DND-41 (cell line): ENCODE results near the gene SOCS1.

Experiments
- ATAC-seq: fragments of 200-7000 bp; cut with Tn5 transposase; 3 replicates; pipeline ENCODE4 v1.9.1; 2021; ENCODE audit warnings: low read depth; ENCODE audit not compliant: insufficient read depth
- DNase-seq: peaks from one replicate; pipeline ENCODE4 v3.0.0-alpha.2; 2020
- H2AFZ ChIP-seq: 2 replicates; pipeline ENCODE4 v1.6.0; 2012; ENCODE audit warnings: low read depth, low read length
- H3K27ac ChIP-seq: 2 replicates; pipeline ENCODE4 v1.5.1; 2012; ENCODE audit warnings: low read length, inconsistent platforms
- H3K27me3 ChIP-seq: fragments of 200-600 bp; sonication (generic); 2 replicates; pipeline ENCODE4 v1.6.0; 2012; ENCODE audit warnings: low read length, mild to moderate bottlenecking, inconsistent platforms; ENCODE audit not compliant: insufficient read depth, poor library complexity
- H3K36me3 ChIP-seq: 2 replicates; pipeline ENCODE4 v1.5.1; 2012; ENCODE audit warnings: low read length, inconsistent platforms; ENCODE audit not compliant: insufficient read depth
- H3K4me1 ChIP-seq: 2 replicates; pipeline ENCODE4 v1.5.1; 2012; ENCODE audit warnings: mild to moderate bottlenecking, low read length; ENCODE audit not compliant: insufficient read depth
- H3K4me2 ChIP-seq: 2 replicates; pipeline ENCODE4 v1.6.0; 2012; ENCODE audit warnings: mild to moderate bottlenecking, moderate library complexity, low read length, inconsistent platforms; ENCODE audit not compliant: insufficient read depth
- H3K4me3 ChIP-seq, 2 experiments: fragments of 200-600 bp in 1 of 2; shearing (Covaris generic) in 1 of 2; 2 replicates each; pipeline ENCODE4 v1.5.1; 2012 to 2016; ENCODE audit warnings: inconsistent platforms in 2 of 2, low read length in 2 of 2, mild to moderate bottlenecking in 2 of 2, low read depth in 1 of 2, moderate library complexity in 1 of 2
- H3K79me2 ChIP-seq: 2 replicates; pipeline ENCODE4 v1.6.0; 2012; ENCODE audit warnings: low read length, inconsistent platforms; ENCODE audit not compliant: insufficient read depth
- H3K9ac ChIP-seq: 2 replicates; pipeline ENCODE4 v1.6.0; 2012; ENCODE audit warnings: low read depth, mild to moderate bottlenecking, inconsistent platforms, low read length, moderate library complexity
- H3K9me3 ChIP-seq: 2 replicates; pipeline ENCODE4 v1.5.1; 2012; ENCODE audit warnings: low read length, moderate library complexity, mild to moderate bottlenecking, inconsistent platforms; ENCODE audit not compliant: insufficient read depth, severe bottlenecking
- H4K20me1 ChIP-seq: 2 replicates; pipeline ENCODE4 v1.6.0; 2012; ENCODE audit warnings: low read length; ENCODE audit not compliant: insufficient read depth
- EZH2 ChIP-seq: IDR thresholded peaks from 3 replicates; pipeline ENCODE4 v1.6.1; 2012; ENCODE audit warnings: borderline replicate concordance, low read depth, mild to moderate bottlenecking, moderate library complexity, low read length, inconsistent platforms; ENCODE audit not compliant: severe bottlenecking
- TF ChIP-seq, protein P1 (sequence below): IDR thresholded peaks from 2 replicates; pipeline ENCODE4 v1.5.1; 2012; ENCODE audit warnings: borderline replicate concordance, low read length, moderate library complexity, mild to moderate bottlenecking; ENCODE audit not compliant: poor library complexity, severe bottlenecking; ENCODE audit errors: extremely low read depth

The SOCS1 gene

DNA sequence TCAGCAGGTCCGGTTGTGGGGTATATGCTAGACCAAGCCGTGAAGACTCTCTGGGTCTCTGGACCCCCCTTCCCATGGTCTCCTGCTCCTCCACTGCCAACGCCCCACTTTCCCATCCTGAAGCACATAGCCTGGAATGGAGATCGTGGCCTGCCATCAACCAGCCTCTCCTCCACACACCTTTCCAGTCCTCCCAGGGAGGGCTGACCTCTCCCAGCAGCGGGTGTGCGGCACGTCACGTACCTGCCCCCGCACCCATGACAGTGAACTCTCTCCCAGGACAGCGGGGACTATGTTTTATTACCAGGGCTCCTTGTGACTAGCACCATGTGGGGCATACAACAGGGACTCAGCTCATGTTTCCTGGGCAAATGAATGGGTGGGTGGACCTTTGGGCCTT, 15.6 kb upstream of the SOCS1 start:
- H3K36me3 ChIP-seq: no peaks in the 10 kb centered on the region
- H3K4me2 ChIP-seq: no peak overlapping the region
- no peak overlapping the region for H3K27ac ChIP-seq
- no peaks in the 10 kb centered on the region for H3K9me3 ChIP-seq
- H3K4me1 ChIP-seq: no peaks in the 10 kb centered on the region
- no peak for TF ChIP-seq EZH2
- TF ChIP-seq, protein P1, sequence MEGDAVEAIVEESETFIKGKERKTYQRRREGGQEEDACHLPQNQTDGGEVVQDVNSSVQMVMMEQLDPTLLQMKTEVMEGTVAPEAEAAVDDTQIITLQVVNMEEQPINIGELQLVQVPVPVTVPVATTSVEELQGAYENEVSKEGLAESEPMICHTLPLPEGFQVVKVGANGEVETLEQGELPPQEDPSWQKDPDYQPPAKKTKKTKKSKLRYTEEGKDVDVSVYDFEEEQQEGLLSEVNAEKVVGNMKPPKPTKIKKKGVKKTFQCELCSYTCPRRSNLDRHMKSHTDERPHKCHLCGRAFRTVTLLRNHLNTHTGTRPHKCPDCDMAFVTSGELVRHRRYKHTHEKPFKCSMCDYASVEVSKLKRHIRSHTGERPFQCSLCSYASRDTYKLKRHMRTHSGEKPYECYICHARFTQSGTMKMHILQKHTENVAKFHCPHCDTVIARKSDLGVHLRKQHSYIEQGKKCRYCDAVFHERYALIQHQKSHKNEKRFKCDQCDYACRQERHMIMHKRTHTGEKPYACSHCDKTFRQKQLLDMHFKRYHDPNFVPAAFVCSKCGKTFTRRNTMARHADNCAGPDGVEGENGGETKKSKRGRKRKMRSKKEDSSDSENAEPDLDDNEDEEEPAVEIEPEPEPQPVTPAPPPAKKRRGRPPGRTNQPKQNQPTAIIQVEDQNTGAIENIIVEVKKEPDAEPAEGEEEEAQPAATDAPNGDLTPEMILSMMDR: no peak
- H3K27me3 ChIP-seq: no peaks in the 10 kb centered on the region
- H3K9ac ChIP-seq: no peak overlapping the region
- H3K79me2 ChIP-seq: no peaks in the 10 kb centered on the region
- no peak for ATAC-seq
- no peak for DNase-seq
- no peaks in the 10 kb centered on the region for H4K20me1 ChIP-seq
- no peak overlapping the region for H2AFZ ChIP-seq
- H3K4me3 ChIP-seq: no peak overlapping the region

DNA sequence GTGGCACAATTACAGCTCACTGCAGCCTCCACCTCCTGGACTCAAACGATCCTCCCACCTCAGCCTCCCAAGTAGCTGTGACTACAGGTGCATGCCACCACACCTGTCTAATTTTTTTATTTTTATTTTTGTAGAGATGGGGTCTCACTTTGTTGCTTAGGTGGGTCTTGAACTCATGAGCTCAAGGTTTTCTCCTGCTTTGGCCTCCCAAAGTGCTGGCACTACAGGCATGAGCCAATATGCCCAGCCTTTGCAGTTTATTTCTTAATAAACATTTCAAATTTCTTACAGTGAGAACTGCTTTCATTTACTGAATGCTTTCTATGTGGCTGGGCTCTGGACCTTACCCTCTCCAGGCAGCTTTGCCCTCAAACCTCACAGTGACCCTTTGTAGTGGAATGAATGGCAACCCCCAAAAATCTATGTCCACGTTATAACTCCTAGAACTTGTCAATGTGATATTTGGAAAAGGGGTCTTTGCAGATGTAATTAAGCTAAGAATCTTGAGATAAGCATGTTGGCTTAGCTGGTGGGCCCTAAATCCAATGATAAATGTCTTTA, 14.7 kb upstream of the SOCS1 start:
- no peak overlapping the region for H2AFZ ChIP-seq
- H3K9ac ChIP-seq: no peak overlapping the region
- no peaks in the 10 kb centered on the region for H3K36me3 ChIP-seq
- H3K27ac ChIP-seq: no peak overlapping the region
- no peak overlapping the region for H3K4me2 ChIP-seq
- no peak overlapping the region for H3K4me3 ChIP-seq
- DNase-seq (no peak), ATAC-seq (no peak)
- no peak for TF ChIP-seq EZH2
- TF ChIP-seq, protein P1: no peak
- no peaks in the 10 kb centered on the region for H3K4me1 ChIP-seq
- H3K9me3 ChIP-seq: no peaks in the 10 kb centered on the region
- no peaks in the 10 kb centered on the region for H3K79me2 ChIP-seq
- no peaks in the 10 kb centered on the region for H3K27me3 ChIP-seq
- no peaks in the 10 kb centered on the region for H4K20me1 ChIP-seq

DNA sequence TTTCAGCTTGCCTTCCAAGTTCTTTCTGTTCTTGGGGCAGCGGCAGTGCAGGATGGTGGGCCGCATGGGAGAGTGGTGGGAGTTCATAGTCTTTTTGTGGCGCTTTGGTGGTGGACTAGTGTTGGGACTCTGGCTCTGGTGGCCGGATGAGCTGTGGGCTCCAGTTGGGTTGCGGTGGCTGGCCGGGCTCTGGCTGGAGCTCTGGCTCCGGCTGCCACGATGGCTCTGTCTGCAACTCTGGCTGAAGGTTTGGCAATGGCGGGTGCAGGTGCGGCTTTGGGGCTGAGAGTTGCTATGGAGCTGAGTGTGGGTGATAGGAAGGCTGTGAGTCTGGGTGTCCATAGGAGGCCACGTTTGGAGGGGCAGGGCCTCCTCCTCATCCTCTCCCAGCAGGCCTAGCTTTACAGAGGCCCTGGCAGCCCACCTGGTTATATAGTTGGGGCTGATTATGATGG, 12.9 kb upstream of the SOCS1 start, which contains the start of gene TNP2:
Gene TNP2 (minus strand): TSS at position 405 of the 455 bp plus-strand sequence. CDS start 63 bp downstream, at position 342.
- H3K9ac ChIP-seq: no peak within 1 kb of the TSS
- no peak within 1 kb of the TSS for H3K4me2 ChIP-seq
- no peaks in the 10 kb centered on the region for H3K27me3 ChIP-seq
- H4K20me1 ChIP-seq: no peaks in the 10 kb centered on the region
- no peak for TF ChIP-seq EZH2
- TF ChIP-seq, protein P1: no peak
- no peaks in the 10 kb centered on the region for H3K9me3 ChIP-seq
- H3K36me3 ChIP-seq: no peaks in the 10 kb centered on the region
- no peaks in the 10 kb centered on the region for H3K4me1 ChIP-seq
- no peak within 1 kb of the TSS for H2AFZ ChIP-seq
- no peaks in the 10 kb centered on the region for H3K79me2 ChIP-seq
- DNase-seq: no peak
- H3K27ac ChIP-seq: no peak within 1 kb of the TSS
- ATAC-seq: no peak
- H3K4me3 ChIP-seq: no peak within 1 kb of the TSS
